HepG2 (cell line): Measurements from ENCODE around the gene LAMTOR2. TPM values are rescaled to one million over a fixed set of nuclear protein-coding genes. Genes with fewer than 3 reads are reported as not detected.
A peak's percentile ranks its signal among the peaks of the same experiment; 100 is the strongest.

Experiments used
- AHDC1 ChIP-seq: sonication (generic); formaldehyde crosslinking; IDR thresholded peaks from 2 replicates; pipeline ENCODE4 v1.5.1; 2020; ENCODE audit warnings: mild to moderate bottlenecking, missing genetic modification reagents, borderline replicate concordance
- CBX2 ChIP-seq, 2 experiments: fragments of 200-600 bp in 1 of 2; sonication (generic); formaldehyde crosslinking in 1 of 2; IDR thresholded peaks; 2 replicates each; pipeline versions ENCODE4 v1.7.0 to v1.8.1; 2018 to 2022; ENCODE audit warnings: low read depth in 2 of 2, low read length in 1 of 2, mild to moderate bottlenecking in 1 of 2, missing genetic modification reagents in 1 of 2
- HIC2 ChIP-seq: sonication (generic); formaldehyde crosslinking; IDR thresholded peaks from 2 replicates; pipeline ENCODE4 v1.9.0; 2022; ENCODE audit warnings: low read depth, missing genetic modification reagents
- JARID2 ChIP-seq: sonication (generic); formaldehyde crosslinking; IDR thresholded peaks from 2 replicates; pipeline ENCODE4 v1.8.1; 2023; ENCODE audit warnings: missing genetic modification reagents, inconsistent platforms; ENCODE audit not compliant: insufficient replicate concordance
- MAFK ChIP-seq, 2 experiments: IDR thresholded peaks in 1 of 2; conservative IDR thresholded peaks in 1 of 2; 2 replicates each; pipeline ENCODE4 v1.6.1; 2011; ENCODE audit warnings: improper control_type of control experiment in 2 of 2, low read length in 2 of 2
- PITX1 ChIP-seq: sonication (generic); formaldehyde crosslinking; IDR thresholded peaks from 2 replicates; pipeline ENCODE4 v1.5.1; 2020; ENCODE audit warnings: mild to moderate bottlenecking, missing genetic modification reagents
- SCMH1 ChIP-seq: sonication (generic); formaldehyde crosslinking; IDR thresholded peaks from 2 replicates; pipeline ENCODE4 v1.9.0; 2021; ENCODE audit warnings: missing genetic modification reagents, mild to moderate bottlenecking, borderline replicate concordance
- SOX13 ChIP-seq, 3 experiments: fragments of 450-650 bp in 1 of 3; sonication (generic) in 1 of 3; formaldehyde crosslinking in 1 of 3; IDR thresholded peaks in 2 of 3; conservative IDR thresholded peaks in 1 of 3; 2 replicates each; pipeline versions ENCODE4 v1.5.0 to v1.6.1; 2016 to 2020; ENCODE audit warnings: antibody characterized with exemption in 1 of 3, mild to moderate bottlenecking in 1 of 3, missing compliant biosample characterization in 1 of 3, missing genetic modification reagents in 1 of 3, moderate library complexity in 1 of 3
- TRAFD1 ChIP-seq: sonication (generic); formaldehyde crosslinking; IDR thresholded peaks from 2 replicates; pipeline ENCODE4 v1.5.1; 2020; ENCODE audit warnings: missing genetic modification reagents, mild to moderate bottlenecking, borderline replicate concordance
- ZBTB3 ChIP-seq: sonication (generic); formaldehyde crosslinking; IDR thresholded peaks from 2 replicates; pipeline ENCODE4 v1.4.0; 2020; ENCODE audit warnings: low read depth, mild to moderate bottlenecking, moderate library complexity, missing genetic modification reagents, borderline replicate concordance
- ZBTB7A ChIP-seq: sonication (generic); formaldehyde crosslinking; IDR thresholded peaks from 2 replicates; pipeline ENCODE4 v1.8.0; 2022; ENCODE audit warnings: mild to moderate bottlenecking, missing genetic modification reagents
- ZBTB7B ChIP-seq: sonication (generic); formaldehyde crosslinking; IDR thresholded peaks from 2 replicates; pipeline ENCODE4 v1.4.0; 2020; ENCODE audit warnings: missing genetic modification reagents
- ZFYVE20 ChIP-seq: sonication (generic); formaldehyde crosslinking; IDR thresholded peaks from 2 replicates; pipeline ENCODE4 v1.8.0; 2023; ENCODE audit warnings: low read depth, mild to moderate bottlenecking, moderate library complexity, missing genetic modification reagents, borderline replicate concordance
- ZNF101 ChIP-seq: sonication (generic); formaldehyde crosslinking; IDR thresholded peaks from 2 replicates; pipeline ENCODE4 v1.4.0; 2020; ENCODE audit warnings: mild to moderate bottlenecking, low read depth, missing genetic modification reagents, borderline replicate concordance
- ZNF510 ChIP-seq: sonication (generic); formaldehyde crosslinking; IDR thresholded peaks from 2 replicates; pipeline ENCODE4 v1.4.0; 2020; ENCODE audit warnings: low read depth, mild to moderate bottlenecking, missing genetic modification reagents
- ZNF572 ChIP-seq: sonication (generic); formaldehyde crosslinking; IDR thresholded peaks from 2 replicates; pipeline ENCODE4 v1.5.1; 2020; ENCODE audit warnings: mild to moderate bottlenecking, missing genetic modification reagents
- ZNF577 ChIP-seq: sonication (generic); formaldehyde crosslinking; IDR thresholded peaks from 2 replicates; pipeline ENCODE4 v1.4.0; 2020; ENCODE audit warnings: mild to moderate bottlenecking, low read depth, missing genetic modification reagents, borderline replicate concordance
- polyA plus RNA-seq, 8 experiments: library from polyadenylated mRNA; depleted of rRNA in 3 of 8; stranded (reverse) in 7 of 8; unstranded in 1 of 8; fragments of >200 nt; fragmentation: Illumina TruSeq in 4 of 8; extraction: Trizol in 4 of 8; gene quantifications; 2 replicates each; pipeline versions ENCODE4 v1.2.1 to v1.2.3, GENCODE V29; 2011 to 2016; ENCODE audit warnings: low read depth in 4 of 8, missing spikeins in 1 of 8, mixed read lengths in 1 of 8; ENCODE audit not compliant: insufficient read depth in 1 of 8
- total RNA-seq, 5 experiments: library from RNA; depleted of rRNA; stranded (reverse); fragments of >200 nt; fragmentation: Illumina TruSeq; extraction: Trizol; gene quantifications; 2 replicates each; pipeline ENCODE4 v1.2.3, GENCODE V29; 2016; ENCODE audit warnings: low read depth in 1 of 5

Gene LAMTOR2
- total and polyA plus RNA-seq, 2 of the 13 experiments (the other 11 are each of a cell fraction or from before 2014, with no cell fraction given) = 36.5 to 66.4 TPM

- TF ChIP-seq AHDC1 (CRISPR knock-in tag) (no peak), ZNF572 (no peak), ZBTB7B (peak; percentile 68; the same call in 1 of the 2 replicates), ZBTB3 (CRISPR knock-in tag) (no peak), MAFK (conservative IDR thresholded peaks at IDR 0.05 in 1 of 2, IDR thresholded peaks at IDR 0.05 in 1 of 2; ENCODE audit: low read length in 2 of 2) (no peak), ZNF101 (CRISPR knock-in tag) (no peak), CBX2 (IDR thresholded peaks at IDR 0.05; ENCODE audit: low read depth, low read length) (no peak), CBX2 (CRISPR knock-in tag; IDR thresholded peaks at IDR 0.05; ENCODE audit: low read depth) (no peak), HIC2 (CRISPR knock-in tag) (no peak), TRAFD1 (CRISPR knock-in tag) (no peak), PITX1 (CRISPR knock-in tag) (no peak), JARID2 (no peak), ZFYVE20 (CRISPR knock-in tag) (no peak), ZNF577 (no peak), ZNF510 (CRISPR knock-in tag) (no peak), ZBTB7A (CRISPR knock-in tag) (peak; percentile 53), SCMH1 (CRISPR knock-in tag) (no peak), SOX13 (IDR thresholded peaks at IDR 0.05) (no peak), SOX13 (CRISPR knock-in tag; conservative IDR thresholded peaks at IDR 0.05 in 1 of 2, IDR thresholded peaks at IDR 0.05 in 1 of 2) (no peak)
These were observed 50.6 kb downstream of the LAMTOR2 start (continued) for GRCh38 chr1:156104861-156105832.
